ELR (cell line): ENCODE data around the gene LZIC.
A peak's percentile ranks its signal among the peaks of the same experiment; 100 is the strongest.
"Not testable (repeated sequence)": the region's sequence is repeated elsewhere in the genome, so short reads cannot be mapped to it uniquely, and the experiment has no call there.

Experiments
- DNase-seq: peaks from one replicate; pipeline ENCODE4 v3.0.0-alpha.2; 2015; ENCODE audit warnings: low read depth

LZIC gene

DNA sequence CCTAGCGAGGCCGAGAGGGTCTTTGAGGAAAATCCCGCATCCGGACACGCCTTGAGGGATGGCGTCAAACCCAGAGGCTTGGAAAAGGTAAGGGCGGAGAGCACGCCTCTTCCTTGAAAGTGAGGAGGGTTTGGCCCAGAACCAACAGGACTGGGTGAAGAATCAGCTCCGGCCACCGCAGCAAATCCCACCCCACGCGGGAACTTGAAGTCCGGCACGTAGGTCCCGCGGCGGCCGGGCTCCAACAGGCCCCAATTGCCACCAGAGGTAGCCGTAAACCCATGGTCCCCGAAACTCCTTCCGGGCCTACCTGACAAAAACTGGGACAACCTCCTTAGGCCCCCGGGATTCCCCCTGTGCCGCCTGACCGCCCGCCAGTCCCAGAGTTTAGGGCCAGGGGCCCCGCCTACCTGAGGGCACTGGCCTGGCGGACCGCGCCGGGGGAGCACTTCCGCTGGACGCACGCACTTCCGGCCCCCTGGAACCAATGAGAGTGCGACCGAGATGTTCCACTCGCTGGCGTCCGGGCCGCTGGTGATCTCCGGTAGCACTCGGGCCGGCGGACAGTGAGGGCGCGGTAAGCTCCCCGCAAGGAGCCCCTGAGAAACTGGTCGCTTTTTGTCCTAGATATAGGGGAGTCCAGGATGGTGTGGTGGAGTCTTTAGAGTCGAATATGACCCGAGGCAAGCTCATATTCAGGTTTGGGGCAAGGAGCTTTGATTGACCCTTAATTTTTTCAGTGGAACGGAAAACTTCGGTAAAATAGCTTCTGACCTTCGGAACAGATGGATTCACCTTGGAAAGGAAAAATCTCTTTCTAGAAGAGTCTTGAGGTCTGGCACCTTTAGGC lies at the start of gene LZIC, which contains the start of gene NMNAT1:
Gene LZIC, minus strand, starts transcription at position 453 of the 850 bp plus-strand sequence. CDS start 6,772 bp downstream, outside the sequence.
Gene NMNAT1, plus strand, starts transcription at position 537 of the 850 bp plus-strand sequence. CDS start 28,599 bp downstream, outside the sequence.
- peak; percentile 95 for DNase-seq

GRCh38 chr1:9992910-9993309 lies 49.7 kb upstream of the LZIC start:
- no peak for DNase-seq

DNA sequence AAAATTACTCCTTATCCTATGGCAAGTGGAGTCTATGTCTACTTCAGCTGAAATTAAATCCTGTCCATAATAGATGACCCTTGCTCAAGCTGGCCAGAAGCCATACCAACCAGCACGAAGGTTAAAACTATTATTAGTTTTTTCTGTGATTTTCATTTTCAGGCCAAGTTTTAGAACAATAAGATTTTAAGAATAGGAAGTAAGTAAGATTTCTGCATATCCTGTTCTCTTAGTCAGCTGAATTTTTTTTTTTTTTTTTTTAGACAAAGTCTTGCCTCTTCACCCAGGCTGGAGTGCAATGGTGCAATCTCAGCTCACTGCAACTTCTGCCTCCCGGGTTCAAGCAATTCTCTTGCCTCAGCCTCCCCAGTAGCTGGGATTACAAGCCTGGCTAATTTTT lies 47.8 kb upstream of the LZIC start:
- no peak for DNase-seq

- no peak for DNase-seq
Measured at GRCh38 chr1:9989773-9990172, 46.6 kb upstream of the LZIC start.

GRCh38 chr1:9985001-9985400 lies 41.8 kb upstream of the LZIC start:
- no peak for DNase-seq

- DNase-seq, result no peak
Measured at GRCh38 chr1:9984253-9984652, 41.1 kb upstream of the LZIC start.

- no peak for DNase-seq
Measured at GRCh38 chr1:9960706-9961562, 17.7 kb upstream of the LZIC start.

DNA sequence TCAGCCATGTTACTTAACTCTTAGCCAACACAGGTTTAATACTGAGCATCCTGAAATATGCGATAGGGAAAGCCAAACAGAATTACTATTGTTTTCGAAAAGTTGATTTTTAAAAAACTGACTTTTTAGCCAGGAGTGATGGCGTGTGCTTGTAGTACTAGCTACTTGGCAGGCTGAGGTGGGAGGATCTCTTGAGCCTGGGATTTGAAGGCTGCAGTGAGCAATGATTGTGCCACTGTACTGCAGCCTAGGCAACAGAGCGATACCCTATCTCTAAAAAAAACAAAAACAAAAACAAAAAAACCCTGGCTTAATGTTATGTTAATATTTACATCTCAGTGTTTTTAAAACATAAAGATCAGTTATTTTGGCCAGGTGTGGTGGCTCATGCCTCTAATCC lies 16.8 kb upstream of the LZIC start:
- no peak for DNase-seq

- no peak for DNase-seq
Measured at GRCh38 chr1:9957726-9958125, 14.5 kb upstream of the LZIC start.

DNA sequence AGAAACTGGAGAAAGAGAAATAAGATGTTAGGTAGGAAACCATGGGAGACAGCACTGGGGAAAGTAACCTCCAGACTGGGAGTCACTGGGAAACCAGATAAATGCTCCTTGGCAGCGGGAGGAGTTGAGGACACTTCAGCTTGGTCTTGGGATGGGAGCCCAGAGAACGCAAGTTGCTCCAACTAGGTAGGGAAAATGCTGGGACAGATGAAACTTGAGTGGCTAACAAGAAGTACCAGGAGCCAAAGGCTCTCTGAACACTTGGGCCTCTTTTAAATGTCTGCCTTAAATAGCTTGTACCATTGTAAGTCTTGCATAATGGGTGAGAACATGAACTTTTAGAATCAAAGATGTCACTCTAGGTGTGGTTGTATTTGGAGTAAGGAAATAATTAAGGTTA lies 3.1 kb upstream of the LZIC start:
- DNase-seq, result no peak

GRCh38 chr1:9942399-9942938 lies 722 bp downstream of the LZIC start:
- peak; percentile 74 for DNase-seq

DNA sequence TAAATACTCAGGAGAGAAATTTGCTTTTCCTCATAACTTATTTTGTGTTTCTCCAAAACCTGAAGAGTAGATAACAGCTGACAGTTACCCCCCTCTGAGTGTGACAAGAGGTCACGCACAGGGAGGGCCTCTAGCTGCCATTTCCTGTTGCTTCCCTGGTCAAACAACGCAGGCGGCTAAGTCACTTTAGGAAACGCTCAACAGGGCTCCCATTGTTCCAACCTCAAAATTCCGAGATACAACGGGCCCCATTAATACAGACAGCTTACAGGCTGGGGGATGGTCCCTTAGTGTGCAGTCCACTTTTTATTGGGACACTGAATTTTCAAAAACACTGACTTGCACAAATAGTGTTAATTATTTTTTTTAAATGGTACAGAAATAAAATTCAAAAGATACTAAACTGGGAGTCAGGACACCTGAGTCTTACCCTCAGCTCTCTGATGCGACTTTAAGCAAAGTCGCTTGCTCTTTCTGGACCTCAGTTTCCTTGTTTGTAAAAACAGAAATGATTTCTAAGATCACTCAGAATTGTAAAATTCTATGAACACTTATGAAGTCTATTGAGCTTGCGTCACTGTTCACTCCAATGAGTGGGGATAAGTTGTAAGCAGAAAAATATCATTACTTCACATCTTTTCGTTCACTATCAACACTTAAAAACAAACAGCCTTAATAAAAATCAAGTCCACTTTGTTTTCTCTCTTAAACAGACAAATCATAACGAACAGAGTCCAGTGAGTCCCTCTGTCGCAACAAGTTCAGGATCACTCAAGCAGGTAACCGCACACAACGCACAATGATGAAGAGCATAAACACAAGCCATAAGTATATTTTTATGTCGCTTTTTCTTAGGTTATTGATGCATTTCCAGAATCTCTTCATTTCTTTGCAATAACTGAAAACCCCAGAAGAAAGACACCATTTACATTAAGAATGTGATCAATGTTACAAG lies 13.5 kb downstream of the LZIC start:
- no peak for DNase-seq

DNA sequence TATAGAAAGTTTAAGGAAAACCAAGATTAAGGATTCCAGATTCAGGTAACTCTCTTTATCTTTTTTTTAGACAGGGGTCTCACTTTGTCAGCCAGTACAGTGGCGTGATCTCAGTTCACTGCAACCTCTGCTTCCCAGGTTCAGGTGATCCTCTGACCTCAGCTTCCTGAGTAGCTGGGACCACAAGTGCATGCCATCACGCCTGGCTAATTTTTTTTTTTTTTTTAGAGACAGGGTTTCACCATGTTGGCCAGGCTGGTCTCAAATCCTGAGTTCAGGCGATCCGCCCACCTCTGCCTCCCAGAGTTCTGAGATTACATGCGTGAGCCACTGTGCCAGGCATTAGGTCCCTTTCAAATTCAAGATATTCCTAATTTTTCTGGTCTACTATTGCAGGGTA lies 15.9 kb downstream of the LZIC start:
- no peak for DNase-seq

GRCh38 chr1:9922342-9922741 lies 20.8 kb downstream of the LZIC start:
- no peak for DNase-seq

DNA sequence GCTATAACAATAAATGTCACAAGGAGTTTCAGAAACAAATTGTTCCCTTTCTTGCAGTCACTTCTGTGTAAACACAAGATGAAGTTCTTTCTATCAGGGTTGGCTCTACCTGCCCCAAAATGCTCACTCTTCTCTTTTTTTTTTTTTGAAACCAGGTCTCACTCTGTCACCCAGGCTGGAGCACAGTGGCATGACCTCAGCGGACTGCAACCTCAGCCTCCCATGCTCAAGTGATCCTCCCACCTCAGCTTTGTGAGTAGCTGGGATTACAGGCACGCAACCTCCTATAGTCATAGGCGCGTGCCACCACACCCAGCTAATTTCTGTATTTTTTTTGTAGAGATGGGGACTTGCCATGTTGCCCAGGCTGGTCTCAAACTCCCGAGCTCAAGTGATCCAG lies 22.6 kb downstream of the LZIC start:
- DNase-seq, result no peak

DNA sequence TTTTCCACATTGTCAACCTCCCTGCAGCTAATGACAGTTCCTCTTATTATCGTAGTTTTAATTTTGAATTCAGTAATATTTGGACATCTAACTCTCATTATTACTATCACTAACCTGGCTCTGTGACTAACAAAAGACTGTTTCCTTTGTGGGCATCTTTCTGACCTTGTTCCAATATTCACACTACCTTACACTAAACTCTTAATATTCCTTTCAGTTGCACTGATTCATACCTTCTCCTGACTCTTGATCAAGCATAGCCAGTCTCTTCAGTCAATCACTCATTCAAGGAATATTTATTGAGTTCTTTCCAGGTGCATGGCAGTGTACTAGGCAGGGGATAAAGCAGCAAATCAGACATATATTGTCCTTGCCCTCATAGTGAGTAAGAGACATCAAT lies 25.3 kb downstream of the LZIC start:
- DNase-seq, result no peak

DNA sequence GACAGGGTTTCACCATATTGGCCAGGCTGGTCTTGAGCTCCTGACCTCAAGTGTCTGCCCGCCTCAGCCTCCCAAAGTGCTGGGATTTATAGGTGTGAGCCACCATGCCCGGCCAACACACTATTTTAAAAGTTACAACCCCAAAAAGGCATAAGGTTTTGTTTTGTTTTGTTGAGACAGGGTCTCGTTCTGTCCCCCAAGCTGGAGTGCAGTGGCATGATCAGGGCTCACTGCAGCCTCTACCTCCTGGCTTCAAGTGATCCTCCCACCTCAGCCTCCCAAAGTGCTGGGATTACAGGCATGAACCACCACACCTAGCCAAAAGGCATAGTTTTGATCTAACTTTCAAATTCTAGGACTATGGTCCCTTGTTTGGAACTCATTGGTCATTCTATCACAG lies 25.7 kb downstream of the LZIC start:
- DNase-seq, result not testable (repeated sequence)

DNA sequence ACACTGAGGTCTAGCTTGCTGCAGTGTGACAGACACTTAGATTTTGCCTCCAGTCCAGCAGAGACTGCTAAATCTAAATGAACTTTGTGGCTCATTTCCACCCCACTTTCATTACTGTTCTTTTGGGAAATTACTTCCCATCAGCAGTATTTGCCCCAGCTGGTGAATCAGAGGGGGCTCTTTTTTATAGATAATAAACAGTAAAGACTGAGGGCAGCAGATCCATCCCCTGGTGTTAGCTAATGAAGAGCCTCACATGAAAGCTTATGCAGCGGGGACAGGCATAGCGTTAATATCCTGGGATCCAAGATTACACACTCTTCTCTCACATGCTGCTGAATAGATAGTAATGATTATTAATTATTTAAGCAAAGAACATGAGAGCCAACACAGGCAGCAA lies 26.7 kb downstream of the LZIC start:
- no peak for DNase-seq

GRCh38 chr1:9914610-9914937 lies 28.6 kb downstream of the LZIC start:
- DNase-seq, result no peak

- DNase-seq, result no peak
Measured at GRCh38 chr1:9912264-9912936, 30.8 kb downstream of the LZIC start.
